GM23338 (cell line): ENCODE data around the gene BTNL2. TPM values are rescaled to one million over a fixed set of nuclear protein-coding genes. Genes with fewer than 3 reads are reported as not detected.

Experiments
- ATAC-seq: fragments of 200-7000 bp; cut with Tn5 transposase; 3 replicates; pipeline ENCODE4 v1.9.1; 2020
- DNase-seq: peaks from one replicate; pipeline ENCODE4 v3.0.0-alpha.2; 2015; ENCODE audit warnings: low spot score
- H2AFZ ChIP-seq: fragments of 200-600 bp; sonication (generic); 2 replicates; pipeline ENCODE4 v1.8.0; 2016; ENCODE audit warnings: antibody characterized with exemption, mild to moderate bottlenecking, moderate library complexity
- H3F3A ChIP-seq: fragments of 200-600 bp; sonication (generic); replicated peaks from 2 replicates; pipeline ENCODE4 v1.8.0; 2017; ENCODE audit warnings: antibody characterized with exemption, mixed run types, low read depth
- H3K27ac ChIP-seq: fragments of 200-600 bp; sonication (generic); 2 replicates; pipeline ENCODE4 v1.6.1; 2016; ENCODE audit warnings: low read depth
- H3K27me3 ChIP-seq: fragments of 200-600 bp; sonication (generic); 2 replicates; pipeline ENCODE4 v1.8.0; 2016; ENCODE audit warnings: mild to moderate bottlenecking, mixed run types, moderate library complexity; ENCODE audit not compliant: insufficient read depth
- H3K36me3 ChIP-seq: fragments of 200-600 bp; sonication (generic); 2 replicates; pipeline ENCODE4 v1.8.0; 2016; ENCODE audit warnings: mild to moderate bottlenecking; ENCODE audit not compliant: insufficient read depth
- H3K4me1 ChIP-seq: fragments of 200-600 bp; sonication (generic); 2 replicates; pipeline ENCODE4 v1.8.0; 2016; ENCODE audit warnings: mild to moderate bottlenecking, moderate library complexity; ENCODE audit not compliant: insufficient read depth
- H3K4me2 ChIP-seq: fragments of 200-600 bp; sonication (generic); 2 replicates; pipeline ENCODE4 v1.7.1; 2017; ENCODE audit warnings: mixed run types
- H3K4me3 ChIP-seq: fragments of 200-600 bp; sonication (generic); 2 replicates; pipeline ENCODE4 v1.6.1; 2016; ENCODE audit warnings: mixed run types
- H3K79me2 ChIP-seq: fragments of 200-600 bp; sonication (generic); replicated peaks from 2 replicates; pipeline ENCODE4 v1.8.0; 2017; ENCODE audit warnings: mild to moderate bottlenecking; ENCODE audit not compliant: insufficient read depth
- H3K9me2 ChIP-seq: fragments of 200-600 bp; sonication (generic); 2 replicates; pipeline ENCODE4 v1.8.0; 2017; ENCODE audit not compliant: insufficient read depth
- H4K20me1 ChIP-seq: fragments of 200-600 bp; sonication (generic); replicated peaks from 2 replicates; pipeline ENCODE4 v1.8.0; 2017; ENCODE audit warnings: mild to moderate bottlenecking; ENCODE audit not compliant: insufficient read depth
- H3K27ac Mint-ChIP-seq: 2 replicates; pipeline ENCODE4 v1.8.0; 2020; ENCODE audit warnings: inconsistent platforms, mild to moderate bottlenecking, moderate library complexity, mixed read lengths
- H3K27me3 Mint-ChIP-seq: 3 replicates; pipeline ENCODE4 v1.8.0; 2022; ENCODE audit warnings: low read depth, mild to moderate bottlenecking, moderate library complexity, mixed read lengths, inconsistent platforms; ENCODE audit not compliant: insufficient read depth, poor library complexity
- H3K36me3 Mint-ChIP-seq: 3 replicates; pipeline ENCODE4 v1.8.0; 2021; ENCODE audit warnings: low read depth, mild to moderate bottlenecking, inconsistent platforms, moderate library complexity, mixed read lengths
- H3K4me1 Mint-ChIP-seq: 3 replicates; pipeline ENCODE4 v1.8.0; 2020; ENCODE audit warnings: mild to moderate bottlenecking, inconsistent platforms, mixed read lengths
- H3K4me3 Mint-ChIP-seq: 3 replicates; pipeline ENCODE4 v1.8.0; 2021; ENCODE audit warnings: moderate library complexity, mild to moderate bottlenecking, inconsistent platforms, mixed read lengths
- H3K9me3 Mint-ChIP-seq: 3 replicates; pipeline ENCODE4 v1.8.0; 2020; ENCODE audit warnings: moderate library complexity, mild to moderate bottlenecking, inconsistent platforms, mixed read lengths
- CREB1 ChIP-seq: fragments of 250-450 bp; sonication (Bioruptor Pico); IDR thresholded peaks from 2 replicates; pipeline ENCODE4 v1.5.0; 2020; ENCODE audit warnings: low read depth, mild to moderate bottlenecking, moderate library complexity
- EZH2 ChIP-seq: fragments of 200-600 bp; sonication (generic); IDR thresholded peaks from one replicate; pipeline ENCODE4 v1.8.0; 2017; ENCODE audit warnings: antibody characterized with exemption, mild to moderate bottlenecking, low read depth; ENCODE audit not compliant: unreplicated experiment
- EZH2phosphoT487 ChIP-seq: fragments of 200-600 bp; sonication (generic); IDR thresholded peaks from one replicate; pipeline ENCODE4 v1.8.1; 2018; ENCODE audit warnings: antibody characterized with exemption; ENCODE audit not compliant: unreplicated experiment
- JUNB ChIP-seq: IDR thresholded peaks from one replicate; pipeline ENCODE4 v1.6.1; 2016; ENCODE audit warnings: antibody characterized with exemption; ENCODE audit not compliant: unreplicated experiment
- NANOG ChIP-seq: IDR thresholded peaks from 2 replicates; pipeline ENCODE4 v1.6.1; 2016; ENCODE audit warnings: antibody characterized with exemption, borderline replicate concordance
- POLR2AphosphoS5 ChIP-seq: IDR thresholded peaks from 2 replicates; pipeline ENCODE4 v1.6.1; 2016; ENCODE audit warnings: antibody characterized with exemption, low read depth
- STAT1 ChIP-seq: IDR thresholded peaks from one replicate; pipeline ENCODE4 v1.6.1; 2016; ENCODE audit warnings: antibody characterized with exemption; ENCODE audit not compliant: unreplicated experiment
- ZNF114 ChIP-seq: fragments of 250-450 bp; sonication (Bioruptor Pico); IDR thresholded peaks from 2 replicates; pipeline ENCODE4 v1.5.0; 2020; ENCODE audit warnings: mild to moderate bottlenecking, moderate library complexity
- ZNF331 ChIP-seq: fragments of 250-450 bp; sonication (Bioruptor Pico); IDR thresholded peaks from 2 replicates; pipeline ENCODE4 v1.5.0; 2020; ENCODE audit warnings: low read depth, mild to moderate bottlenecking, moderate library complexity
- polyA plus RNA-seq: library from polyadenylated mRNA; unstranded; fragments of >200 nt; fragmentation: Nextera tagmentation; extraction: Ambion mirVana; gene quantifications from 2 replicates; pipeline ENCODE4 v1.2.1, GENCODE V29; 2016
- total RNA-seq: library from RNA; depleted of rRNA; stranded (reverse); fragments of >200 nt; shearing (Covaris generic); gene quantifications from 2 replicates; pipeline ENCODE4 v1.2.3, GENCODE V29; 2014
- TF ChIP-seq, protein P1 (sequence below): fragments of 250-450 bp; sonication (Bioruptor Pico); IDR thresholded peaks from 2 replicates; pipeline ENCODE4 v1.5.0; 2020; ENCODE audit warnings: mild to moderate bottlenecking, moderate library complexity
- TF ChIP-seq, protein P2 (sequence below), 2 experiments: fragments of 200-600 bp in 1 of 2; sonication (generic) in 1 of 2; conservative IDR thresholded peaks; 2 replicates each; pipeline versions ENCODE4 v1.5.1 to v1.6.1; 2016 to 2017; ENCODE audit warnings: antibody characterized with exemption in 2 of 2, low read depth in 2 of 2, mild to moderate bottlenecking in 2 of 2, moderate library complexity in 1 of 2
- TF ChIP-seq, protein P3 (sequence below): IDR thresholded peaks from one replicate; pipeline ENCODE4 v1.6.1; 2018; ENCODE audit warnings: antibody characterized with exemption; ENCODE audit not compliant: unreplicated experiment
- TF ChIP-seq, protein P4 (sequence below): IDR thresholded peaks from 2 replicates; pipeline ENCODE4 v1.6.1; 2016; ENCODE audit warnings: antibody characterized with exemption

BTNL2 gene
- total and polyA plus RNA-seq, 2 experiments from 2014 or later: not detected

DNA sequence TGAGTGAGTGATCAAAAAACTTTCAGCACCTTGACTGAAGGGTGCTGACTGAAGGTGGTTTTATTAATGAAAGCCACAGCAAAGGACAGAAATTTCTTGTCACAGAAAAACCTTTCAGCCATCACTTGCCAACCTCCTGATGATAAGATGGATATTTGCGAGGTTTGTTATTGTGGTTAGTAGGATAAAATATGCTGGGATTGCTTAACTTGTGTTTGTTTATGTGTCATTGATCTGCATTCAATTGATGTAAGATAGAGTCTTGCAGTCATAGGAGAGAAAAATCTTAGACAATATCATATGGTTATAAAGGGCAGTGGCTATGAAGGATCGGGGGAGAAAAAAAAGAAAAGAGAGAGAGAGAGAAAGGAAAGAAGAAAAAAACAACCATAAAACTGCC, 36.5 kb downstream of the BTNL2 start:
- TF ChIP-seq STAT1 (no peak), CREB1 (CRISPR knock-in tag) (no peak), ZNF331 (no peak), EZH2 (no peak), EZH2phosphoT487 (no peak), JUNB (no peak), POLR2AphosphoS5 (no peak), NANOG (no peak), ZNF114 (CRISPR knock-in tag) (no peak)
- TF ChIP-seq, protein P1, sequence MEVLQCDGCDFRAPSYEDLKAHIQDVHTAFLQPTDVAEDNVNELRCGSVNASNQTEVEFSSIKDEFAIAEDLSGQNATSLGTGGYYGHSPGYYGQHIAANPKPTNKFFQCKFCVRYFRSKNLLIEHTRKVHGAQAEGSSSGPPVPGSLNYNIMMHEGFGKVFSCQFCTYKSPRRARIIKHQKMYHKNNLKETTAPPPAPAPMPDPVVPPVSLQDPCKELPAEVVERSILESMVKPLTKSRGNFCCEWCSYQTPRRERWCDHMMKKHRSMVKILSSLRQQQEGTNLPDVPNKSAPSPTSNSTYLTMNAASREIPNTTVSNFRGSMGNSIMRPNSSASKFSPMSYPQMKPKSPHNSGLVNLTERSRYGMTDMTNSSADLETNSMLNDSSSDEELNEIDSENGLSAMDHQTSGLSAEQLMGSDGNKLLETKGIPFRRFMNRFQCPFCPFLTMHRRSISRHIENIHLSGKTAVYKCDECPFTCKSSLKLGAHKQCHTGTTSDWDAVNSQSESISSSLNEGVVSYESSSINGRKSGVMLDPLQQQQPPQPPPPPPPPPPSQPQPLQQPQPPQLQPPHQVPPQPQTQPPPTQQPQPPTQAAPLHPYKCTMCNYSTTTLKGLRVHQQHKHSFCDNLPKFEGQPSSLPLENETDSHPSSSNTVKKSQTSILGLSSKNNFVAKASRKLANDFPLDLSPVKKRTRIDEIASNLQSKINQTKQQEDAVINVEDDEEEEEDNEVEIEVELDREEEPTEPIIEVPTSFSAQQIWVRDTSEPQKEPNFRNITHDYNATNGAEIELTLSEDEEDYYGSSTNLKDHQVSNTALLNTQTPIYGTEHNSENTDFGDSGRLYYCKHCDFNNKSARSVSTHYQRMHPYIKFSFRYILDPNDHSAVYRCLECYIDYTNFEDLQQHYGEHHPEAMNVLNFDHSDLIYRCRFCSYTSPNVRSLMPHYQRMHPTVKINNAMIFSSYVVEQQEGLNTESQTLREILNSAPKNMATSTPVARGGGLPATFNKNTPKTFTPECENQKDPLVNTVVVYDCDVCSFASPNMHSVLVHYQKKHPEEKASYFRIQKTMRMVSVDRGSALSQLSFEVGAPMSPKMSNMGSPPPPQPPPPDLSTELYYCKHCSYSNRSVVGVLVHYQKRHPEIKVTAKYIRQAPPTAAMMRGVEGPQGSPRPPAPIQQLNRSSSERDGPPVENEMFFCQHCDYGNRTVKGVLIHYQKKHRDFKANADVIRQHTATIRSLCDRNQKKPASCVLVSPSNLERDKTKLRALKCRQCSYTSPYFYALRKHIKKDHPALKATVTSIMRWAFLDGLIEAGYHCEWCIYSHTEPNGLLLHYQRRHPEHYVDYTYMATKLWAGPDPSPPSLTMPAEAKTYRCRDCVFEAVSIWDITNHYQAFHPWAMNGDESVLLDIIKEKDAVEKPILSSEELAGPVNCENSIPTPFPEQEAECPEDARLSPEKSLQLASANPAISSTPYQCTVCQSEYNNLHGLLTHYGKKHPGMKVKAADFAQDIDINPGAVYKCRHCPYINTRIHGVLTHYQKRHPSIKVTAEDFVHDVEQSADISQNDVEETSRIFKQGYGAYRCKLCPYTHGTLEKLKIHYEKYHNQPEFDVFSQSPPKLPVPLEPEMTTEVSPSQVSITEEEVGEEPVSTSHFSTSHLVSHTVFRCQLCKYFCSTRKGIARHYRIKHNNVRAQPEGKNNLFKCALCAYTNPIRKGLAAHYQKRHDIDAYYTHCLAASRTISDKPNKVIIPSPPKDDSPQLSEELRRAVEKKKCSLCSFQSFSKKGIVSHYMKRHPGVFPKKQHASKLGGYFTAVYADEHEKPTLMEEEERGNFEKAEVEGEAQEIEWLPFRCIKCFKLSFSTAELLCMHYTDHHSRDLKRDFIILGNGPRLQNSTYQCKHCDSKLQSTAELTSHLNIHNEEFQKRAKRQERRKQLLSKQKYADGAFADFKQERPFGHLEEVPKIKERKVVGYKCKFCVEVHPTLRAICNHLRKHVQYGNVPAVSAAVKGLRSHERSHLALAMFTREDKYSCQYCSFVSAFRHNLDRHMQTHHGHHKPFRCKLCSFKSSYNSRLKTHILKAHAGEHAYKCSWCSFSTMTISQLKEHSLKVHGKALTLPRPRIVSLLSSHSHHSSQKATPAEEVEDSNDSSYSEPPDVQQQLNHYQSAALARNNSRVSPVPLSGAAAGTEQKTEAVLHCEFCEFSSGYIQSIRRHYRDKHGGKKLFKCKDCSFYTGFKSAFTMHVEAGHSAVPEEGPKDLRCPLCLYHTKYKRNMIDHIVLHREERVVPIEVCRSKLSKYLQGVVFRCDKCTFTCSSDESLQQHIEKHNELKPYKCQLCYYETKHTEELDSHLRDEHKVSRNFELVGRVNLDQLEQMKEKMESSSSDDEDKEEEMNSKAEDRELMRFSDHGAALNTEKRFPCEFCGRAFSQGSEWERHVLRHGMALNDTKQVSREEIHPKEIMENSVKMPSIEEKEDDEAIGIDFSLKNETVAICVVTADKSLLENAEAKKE (CRISPR knock-in tag): no peak
- TF ChIP-seq, protein P2, sequence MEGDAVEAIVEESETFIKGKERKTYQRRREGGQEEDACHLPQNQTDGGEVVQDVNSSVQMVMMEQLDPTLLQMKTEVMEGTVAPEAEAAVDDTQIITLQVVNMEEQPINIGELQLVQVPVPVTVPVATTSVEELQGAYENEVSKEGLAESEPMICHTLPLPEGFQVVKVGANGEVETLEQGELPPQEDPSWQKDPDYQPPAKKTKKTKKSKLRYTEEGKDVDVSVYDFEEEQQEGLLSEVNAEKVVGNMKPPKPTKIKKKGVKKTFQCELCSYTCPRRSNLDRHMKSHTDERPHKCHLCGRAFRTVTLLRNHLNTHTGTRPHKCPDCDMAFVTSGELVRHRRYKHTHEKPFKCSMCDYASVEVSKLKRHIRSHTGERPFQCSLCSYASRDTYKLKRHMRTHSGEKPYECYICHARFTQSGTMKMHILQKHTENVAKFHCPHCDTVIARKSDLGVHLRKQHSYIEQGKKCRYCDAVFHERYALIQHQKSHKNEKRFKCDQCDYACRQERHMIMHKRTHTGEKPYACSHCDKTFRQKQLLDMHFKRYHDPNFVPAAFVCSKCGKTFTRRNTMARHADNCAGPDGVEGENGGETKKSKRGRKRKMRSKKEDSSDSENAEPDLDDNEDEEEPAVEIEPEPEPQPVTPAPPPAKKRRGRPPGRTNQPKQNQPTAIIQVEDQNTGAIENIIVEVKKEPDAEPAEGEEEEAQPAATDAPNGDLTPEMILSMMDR (conservative IDR thresholded peaks at IDR 0.05; ENCODE audit: low read depth in 2 of 2): no peak
- TF ChIP-seq, protein P3, sequence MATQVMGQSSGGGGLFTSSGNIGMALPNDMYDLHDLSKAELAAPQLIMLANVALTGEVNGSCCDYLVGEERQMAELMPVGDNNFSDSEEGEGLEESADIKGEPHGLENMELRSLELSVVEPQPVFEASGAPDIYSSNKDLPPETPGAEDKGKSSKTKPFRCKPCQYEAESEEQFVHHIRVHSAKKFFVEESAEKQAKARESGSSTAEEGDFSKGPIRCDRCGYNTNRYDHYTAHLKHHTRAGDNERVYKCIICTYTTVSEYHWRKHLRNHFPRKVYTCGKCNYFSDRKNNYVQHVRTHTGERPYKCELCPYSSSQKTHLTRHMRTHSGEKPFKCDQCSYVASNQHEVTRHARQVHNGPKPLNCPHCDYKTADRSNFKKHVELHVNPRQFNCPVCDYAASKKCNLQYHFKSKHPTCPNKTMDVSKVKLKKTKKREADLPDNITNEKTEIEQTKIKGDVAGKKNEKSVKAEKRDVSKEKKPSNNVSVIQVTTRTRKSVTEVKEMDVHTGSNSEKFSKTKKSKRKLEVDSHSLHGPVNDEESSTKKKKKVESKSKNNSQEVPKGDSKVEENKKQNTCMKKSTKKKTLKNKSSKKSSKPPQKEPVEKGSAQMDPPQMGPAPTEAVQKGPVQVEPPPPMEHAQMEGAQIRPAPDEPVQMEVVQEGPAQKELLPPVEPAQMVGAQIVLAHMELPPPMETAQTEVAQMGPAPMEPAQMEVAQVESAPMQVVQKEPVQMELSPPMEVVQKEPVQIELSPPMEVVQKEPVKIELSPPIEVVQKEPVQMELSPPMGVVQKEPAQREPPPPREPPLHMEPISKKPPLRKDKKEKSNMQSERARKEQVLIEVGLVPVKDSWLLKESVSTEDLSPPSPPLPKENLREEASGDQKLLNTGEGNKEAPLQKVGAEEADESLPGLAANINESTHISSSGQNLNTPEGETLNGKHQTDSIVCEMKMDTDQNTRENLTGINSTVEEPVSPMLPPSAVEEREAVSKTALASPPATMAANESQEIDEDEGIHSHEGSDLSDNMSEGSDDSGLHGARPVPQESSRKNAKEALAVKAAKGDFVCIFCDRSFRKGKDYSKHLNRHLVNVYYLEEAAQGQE: no peak
- TF ChIP-seq, protein P4, sequence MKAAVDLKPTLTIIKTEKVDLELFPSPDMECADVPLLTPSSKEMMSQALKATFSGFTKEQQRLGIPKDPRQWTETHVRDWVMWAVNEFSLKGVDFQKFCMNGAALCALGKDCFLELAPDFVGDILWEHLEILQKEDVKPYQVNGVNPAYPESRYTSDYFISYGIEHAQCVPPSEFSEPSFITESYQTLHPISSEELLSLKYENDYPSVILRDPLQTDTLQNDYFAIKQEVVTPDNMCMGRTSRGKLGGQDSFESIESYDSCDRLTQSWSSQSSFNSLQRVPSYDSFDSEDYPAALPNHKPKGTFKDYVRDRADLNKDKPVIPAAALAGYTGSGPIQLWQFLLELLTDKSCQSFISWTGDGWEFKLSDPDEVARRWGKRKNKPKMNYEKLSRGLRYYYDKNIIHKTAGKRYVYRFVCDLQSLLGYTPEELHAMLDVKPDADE: no peak
- Histone ChIP-seq H3F3A (no peaks in the 10 kb centered on the region), H2AFZ (no peak overlapping the region), H3K36me3 (no peaks in the 10 kb centered on the region), H3K9me2 (no peaks in the 10 kb centered on the region), H3K27ac (no peak overlapping the region), H3K79me2 (no peaks in the 10 kb centered on the region), H3K4me3 (no peak overlapping the region), H3K27me3 (no peaks in the 10 kb centered on the region), H4K20me1 (no peaks in the 10 kb centered on the region), H3K4me2 (no peak overlapping the region), H3K4me1 (no peaks in the 10 kb centered on the region)
- Mint-ChIP-seq H3K4me1 (no peaks in the 10 kb centered on the region), H3K4me3 (no peak overlapping the region), H3K36me3 (no peaks in the 10 kb centered on the region), H3K27ac (no peak overlapping the region), H3K27me3 (no peaks in the 10 kb centered on the region), H3K9me3 (no peaks in the 10 kb centered on the region)
- DNase-seq (no peak), ATAC-seq (no peak)
